Measurements from ENCODE around the gene AJUBA.

- TF ChIP-seq EZH2 (IDR thresholded peaks at IDR 0.05; ENCODE audit: insufficient read depth, poor library complexity, severe bottlenecking) (no peak), EZH2phosphoT487 (IDR thresholded peaks at IDR 0.05; ENCODE audit: insufficient read depth, low read depth) (no peak)
These were observed 41.4 kb upstream of the AJUBA start for GRCh38 chr14:23023795-23024152.

Measured in GM23248 (cell line).